ENCODE data around the gene FKBP1B.

- TF ChIP-seq CTCF (IDR thresholded peaks at IDR 0.05 in 8 of 11, conservative IDR thresholded peaks at IDR 0.05 in 3 of 11) (peak in 1 of 11 experiments; percentile 6), POLR2A (IDR thresholded peaks at IDR 0.05) (peak in 1 of 3 donors; percentile 30), POLR2AphosphoS5 (IDR thresholded peaks at IDR 0.05) (peak; percentile 79 to 92 (median 92))
Measured at GRCh38 chr2:24046930-24047702, 2.4 kb upstream of the FKBP1B start, which contains the start of gene WDCP.

Data from spleen (tissue), 7 donors.